ENCODE measurements around the gene LRMDA.
A peak's percentile ranks its signal among the peaks of the same experiment; 100 is the strongest.

LRMDA gene

DNA sequence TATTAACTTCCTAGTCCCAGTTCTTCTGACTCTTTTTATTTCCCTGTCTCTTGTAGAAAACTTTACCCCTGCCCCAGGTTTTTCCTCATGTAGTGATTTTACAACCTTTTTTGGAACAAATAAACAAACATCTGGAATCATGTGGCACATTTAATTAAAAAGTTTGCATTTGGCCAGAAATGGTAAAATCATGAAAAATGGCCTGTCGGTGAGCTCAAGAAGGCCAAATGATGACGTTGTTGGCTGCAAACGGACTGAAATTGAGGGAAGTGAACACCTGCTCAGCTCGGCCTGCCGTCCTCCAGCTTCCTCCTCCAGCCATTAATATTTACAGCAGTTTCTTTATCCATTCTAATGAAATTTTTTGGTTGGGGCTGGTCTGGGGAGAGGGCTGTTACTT is 902.8 kb downstream of the LRMDA start:
- Mint-ChIP-seq H3K27me3 (ENCODE audit: low read depth) (peaks cover 6% of the 10 kb centered on the region), H3K27ac (peak overlapping the region; percentile 65 to 94 (median 70)), H3K9me3 (peaks cover 4% of the 10 kb centered on the region), H3K36me3 (ENCODE audit: low read depth) (peaks cover 5% of the 10 kb centered on the region), H3K4me1 (peaks cover 69% of the 10 kb centered on the region), H3K4me3 (no peak overlapping the region)
- TF ChIP-seq, protein P1, sequence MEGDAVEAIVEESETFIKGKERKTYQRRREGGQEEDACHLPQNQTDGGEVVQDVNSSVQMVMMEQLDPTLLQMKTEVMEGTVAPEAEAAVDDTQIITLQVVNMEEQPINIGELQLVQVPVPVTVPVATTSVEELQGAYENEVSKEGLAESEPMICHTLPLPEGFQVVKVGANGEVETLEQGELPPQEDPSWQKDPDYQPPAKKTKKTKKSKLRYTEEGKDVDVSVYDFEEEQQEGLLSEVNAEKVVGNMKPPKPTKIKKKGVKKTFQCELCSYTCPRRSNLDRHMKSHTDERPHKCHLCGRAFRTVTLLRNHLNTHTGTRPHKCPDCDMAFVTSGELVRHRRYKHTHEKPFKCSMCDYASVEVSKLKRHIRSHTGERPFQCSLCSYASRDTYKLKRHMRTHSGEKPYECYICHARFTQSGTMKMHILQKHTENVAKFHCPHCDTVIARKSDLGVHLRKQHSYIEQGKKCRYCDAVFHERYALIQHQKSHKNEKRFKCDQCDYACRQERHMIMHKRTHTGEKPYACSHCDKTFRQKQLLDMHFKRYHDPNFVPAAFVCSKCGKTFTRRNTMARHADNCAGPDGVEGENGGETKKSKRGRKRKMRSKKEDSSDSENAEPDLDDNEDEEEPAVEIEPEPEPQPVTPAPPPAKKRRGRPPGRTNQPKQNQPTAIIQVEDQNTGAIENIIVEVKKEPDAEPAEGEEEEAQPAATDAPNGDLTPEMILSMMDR (IDR thresholded peaks at IDR 0.05; ENCODE audit: unreplicated experiment in 3 of 3) = no peak

DNA sequence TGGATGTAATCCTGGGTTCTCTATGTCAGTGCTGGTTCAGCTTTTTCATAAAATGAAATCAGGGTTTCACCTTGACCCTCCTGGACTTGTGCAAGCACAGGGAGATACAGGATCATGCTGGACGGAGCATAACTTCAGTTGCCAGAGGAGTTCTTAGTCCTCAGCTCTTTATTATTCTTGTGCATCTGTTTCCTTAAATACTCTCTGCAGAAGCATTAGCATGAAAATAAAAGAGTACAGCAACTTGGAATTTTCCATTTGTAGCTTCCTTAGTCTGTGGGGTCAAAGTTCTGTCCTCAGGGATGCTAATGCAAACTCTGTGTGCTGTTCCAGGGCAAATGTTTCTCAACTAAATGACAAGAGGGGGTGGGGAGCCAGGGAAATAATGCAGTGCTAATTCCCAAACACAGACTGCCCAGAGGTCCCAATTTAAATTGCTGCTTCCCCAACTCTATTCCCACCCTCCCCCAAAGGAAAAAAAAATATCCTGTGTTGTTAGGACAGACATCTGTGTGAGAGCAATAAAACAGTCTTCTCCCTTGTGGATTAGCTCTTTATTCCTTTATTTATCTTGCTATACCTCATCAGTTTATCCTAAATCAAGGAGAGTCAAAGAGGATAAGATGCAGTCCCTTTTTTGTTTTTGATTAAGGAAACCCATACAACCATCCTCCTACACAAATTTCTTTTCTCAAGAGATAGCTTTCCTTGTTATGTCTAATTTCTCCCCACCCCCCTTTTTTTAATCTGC is 905.0 kb downstream of the LRMDA start:
- TF ChIP-seq, protein P1 (IDR thresholded peaks at IDR 0.05; ENCODE audit: unreplicated experiment in 3 of 3) = no peak
- peak overlapping the region; percentile 70 to 94 (median 87) for H3K27ac Mint-ChIP-seq
- H3K9me3 Mint-ChIP-seq = peaks cover 4% of the 10 kb centered on the region
- peaks cover 5% of the 10 kb centered on the region for H3K36me3 Mint-ChIP-seq (ENCODE audit: low read depth)
- peaks cover 55% of the 10 kb centered on the region for H3K4me1 Mint-ChIP-seq
- no peak overlapping the region for H3K4me3 Mint-ChIP-seq
- H3K27me3 Mint-ChIP-seq (ENCODE audit: low read depth) = no peaks in the 10 kb centered on the region

DNA sequence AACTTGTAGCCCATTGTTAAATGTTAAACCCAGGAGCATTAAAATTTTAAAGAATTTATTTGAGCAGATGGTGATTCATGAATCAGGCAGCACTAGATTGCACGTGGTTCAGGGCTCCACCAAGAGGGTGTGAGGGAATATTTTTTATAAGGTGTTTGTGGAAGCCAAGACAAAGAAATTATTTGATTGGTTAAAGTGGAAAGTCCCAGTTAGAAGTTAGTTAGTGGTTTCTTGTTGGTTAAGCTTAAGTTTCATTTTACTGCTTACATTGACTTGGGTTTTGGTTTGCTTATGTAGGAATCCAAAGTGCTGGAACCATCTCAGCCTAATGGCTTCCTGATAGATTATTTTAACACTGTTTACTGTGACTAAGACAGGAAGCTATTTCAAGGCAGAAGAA is 906.2 kb downstream of the LRMDA start:
- peaks cover 5% of the 10 kb centered on the region for H3K36me3 Mint-ChIP-seq (ENCODE audit: low read depth)
- H3K27ac Mint-ChIP-seq = peak overlapping the region; percentile 70 to 94 (median 87)
- H3K27me3 Mint-ChIP-seq (ENCODE audit: low read depth) = no peaks in the 10 kb centered on the region
- TF ChIP-seq, protein P1 (IDR thresholded peaks at IDR 0.05; ENCODE audit: unreplicated experiment in 3 of 3) = no peak
- peaks cover 48% of the 10 kb centered on the region for H3K4me1 Mint-ChIP-seq
- no peak overlapping the region for H3K4me3 Mint-ChIP-seq
- peaks cover 9% of the 10 kb centered on the region for H3K9me3 Mint-ChIP-seq

DNA sequence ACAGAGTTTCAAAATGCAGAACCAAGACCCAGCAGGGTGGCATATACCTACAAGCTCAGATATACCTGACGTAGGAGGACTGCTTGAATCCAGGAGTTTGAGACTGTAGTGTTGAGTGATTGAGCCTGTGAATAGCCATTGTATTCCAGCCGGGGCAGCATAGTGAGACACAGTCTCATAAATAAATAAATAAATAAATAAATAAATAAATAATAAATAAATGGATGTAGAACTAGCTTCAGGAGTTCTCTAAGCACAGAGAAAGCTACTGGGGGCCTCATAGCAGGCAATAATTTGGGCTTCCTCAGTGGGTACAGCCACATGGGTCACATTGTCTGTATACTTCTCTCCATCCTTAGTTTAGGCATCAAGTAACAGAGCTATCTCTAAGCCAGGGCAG is 906.8 kb downstream of the LRMDA start:
- H3K4me1 Mint-ChIP-seq = peaks cover 42% of the 10 kb centered on the region
- peaks cover 12% of the 10 kb centered on the region for H3K9me3 Mint-ChIP-seq
- TF ChIP-seq, protein P1 (IDR thresholded peaks at IDR 0.05; ENCODE audit: unreplicated experiment in 3 of 3) = no peak
- H3K4me3 Mint-ChIP-seq = no peak overlapping the region
- H3K36me3 Mint-ChIP-seq (ENCODE audit: low read depth) = peaks cover 5% of the 10 kb centered on the region
- no peaks in the 10 kb centered on the region for H3K27me3 Mint-ChIP-seq (ENCODE audit: low read depth)
- no peak overlapping the region for H3K27ac Mint-ChIP-seq

DNA sequence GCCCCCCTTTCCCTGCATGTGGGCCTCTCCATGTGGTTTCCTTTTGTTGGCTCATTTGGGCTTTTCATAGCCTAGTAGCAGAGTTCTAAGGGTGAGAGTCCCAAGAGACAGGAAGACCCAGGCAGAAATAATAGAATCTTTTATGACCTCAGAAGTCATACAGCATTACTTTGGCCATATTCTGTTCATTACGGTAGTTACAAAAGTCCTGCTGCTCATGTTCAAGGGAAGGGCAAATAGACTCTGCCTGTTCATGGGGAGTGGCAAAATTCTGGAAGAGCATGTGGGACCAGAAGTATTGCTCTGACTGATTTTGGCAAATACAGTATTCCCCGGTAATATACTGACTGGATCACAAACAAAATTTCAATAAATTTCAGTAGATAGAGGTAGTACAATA is 910.3 kb downstream of the LRMDA start:
- no peak overlapping the region for H3K4me3 Mint-ChIP-seq
- no peaks in the 10 kb centered on the region for H3K27me3 Mint-ChIP-seq (ENCODE audit: low read depth)
- peak overlapping the region in 1 of 3 experiments; percentile 10 for H3K27ac Mint-ChIP-seq
- H3K4me1 Mint-ChIP-seq = peaks cover 7% of the 10 kb centered on the region
- H3K9me3 Mint-ChIP-seq = peaks cover 12% of the 10 kb centered on the region
- TF ChIP-seq, protein P1 (IDR thresholded peaks at IDR 0.05; ENCODE audit: unreplicated experiment in 3 of 3) = no peak
- H3K36me3 Mint-ChIP-seq (ENCODE audit: low read depth) = peaks cover 9% of the 10 kb centered on the region

DNA sequence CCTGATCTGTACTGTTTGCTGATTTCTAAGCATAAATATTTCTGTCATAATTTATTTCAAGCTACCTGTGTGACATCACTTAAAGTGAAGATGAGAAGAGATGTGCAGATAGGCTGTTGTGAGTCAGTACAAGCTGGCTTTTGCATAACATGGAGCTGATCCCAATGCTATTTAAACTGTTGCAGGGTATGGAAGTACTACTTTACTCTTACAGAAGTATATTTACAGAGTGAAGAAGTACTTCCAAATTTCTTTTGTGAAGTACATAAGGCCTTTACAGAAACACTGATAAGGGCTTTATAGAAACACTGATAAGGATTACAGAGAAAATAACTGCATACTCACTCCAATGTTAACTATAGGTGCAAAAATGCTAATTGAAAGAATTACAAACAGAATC is 911.6 kb downstream of the LRMDA start:
- Mint-ChIP-seq H3K4me3 (no peak overlapping the region), H3K9me3 (peaks cover 7% of the 10 kb centered on the region), H3K27me3 (ENCODE audit: low read depth) (no peaks in the 10 kb centered on the region), H3K36me3 (ENCODE audit: low read depth) (peaks cover 4% of the 10 kb centered on the region), H3K27ac (no peak overlapping the region), H3K4me1 (no peaks in the 10 kb centered on the region)
- TF ChIP-seq, protein P1 (IDR thresholded peaks at IDR 0.05; ENCODE audit: unreplicated experiment in 3 of 3) = no peak
